A673 (cell line): ENCODE results near the gene RNF222.

Source experiments
- CTCF ChIP-seq: fragments of 300-800, 200-600 bp; sonication (generic); conservative IDR thresholded peaks from 2 replicates; pipeline ENCODE4 v1.5.1; 2017; ENCODE audit warnings: low read depth, mild to moderate bottlenecking, antibody characterized with exemption, low read length, moderate library complexity, mixed read lengths
- EZH2 ChIP-seq: fragments of 200-600 bp; sonication (generic); IDR thresholded peaks from 2 replicates; pipeline ENCODE4 v1.6.1; 2017; ENCODE audit warnings: borderline replicate concordance, low read depth, mild to moderate bottlenecking, mixed read lengths, antibody characterized with exemption, low read length; ENCODE audit not compliant: poor library complexity, severe bottlenecking

- no peak for TF ChIP-seq CTCF
- no peak for TF ChIP-seq EZH2
Observed at GRCh38 chr17:8406174-8406573, 8.5 kb upstream of the RNF222 start.
